PC-3 (cell line): ENCODE results near the gene SHANK3. TPM values are rescaled to one million over a fixed set of nuclear protein-coding genes. Genes with fewer than 3 reads are reported as not detected.

Experiments
- ATAC-seq: fragments of 200-7000 bp; cut with Tn5 transposase; 2 replicates; pipeline ENCODE4 v1.9.1; 2020; ENCODE audit warnings: mild to moderate bottlenecking, moderate library complexity
- BruUV-seq: library from RNA; stranded (reverse); fragments of 400-500 nt; replicated peaks from 2 replicates; lab custom pipeline; 2021; lab: Mats Ljungman, UMichigan
- CTCF ChIA-PET: fragments of 300-600 bp; sonication (Branson Sonifier 250); formaldehyde crosslinking; loops from one replicate; lab custom pipeline; 2022; ENCODE audit warnings: antibody characterized with exemption; lab: Charles Lee
- POLR2A ChIA-PET: fragments of 300-600 bp; sonication (Branson Sonifier 250); formaldehyde crosslinking; loops from one replicate; lab custom pipeline; 2022; ENCODE audit warnings: antibody characterized with exemption; ENCODE audit not compliant: unreplicated experiment; lab: Charles Lee
- DNase-seq: peaks from one replicate; pipeline ENCODE4 v3.0.0-alpha.2; 2015
- H2AFZ ChIP-seq: fragments of 300-600 bp; sonication (generic); 2 replicates; pipeline ENCODE4 v1.6.0; 2016; ENCODE audit warnings: antibody characterized with exemption, low read length
- H3F3A ChIP-seq: fragments of 300-600 bp; sonication (generic); one replicate; pipeline ENCODE4 v1.6.0; 2017; ENCODE audit warnings: antibody characterized with exemption, low read length, control low read depth, mild to moderate bottlenecking; ENCODE audit not compliant: unreplicated experiment
- H3K27ac ChIP-seq: fragments of 300-600 bp; sonication (generic); 2 replicates; pipeline ENCODE4 v1.5.1; 2016; ENCODE audit warnings: mild to moderate bottlenecking, low read length
- H3K27me3 ChIP-seq: fragments of 300-600 bp; sonication (generic); 2 replicates; pipeline ENCODE4 v1.6.1; 2016; ENCODE audit warnings: low read length, mixed read lengths
- H3K36me3 ChIP-seq: fragments of 300-600 bp; sonication (generic); 2 replicates; pipeline ENCODE4 v1.6.1; 2016; ENCODE audit warnings: low read depth, mixed run types, low read length, mixed read lengths
- H3K4me1 ChIP-seq: fragments of 300-600 bp; sonication (generic); 2 replicates; pipeline ENCODE4 v1.5.1; 2016; ENCODE audit warnings: low read length; ENCODE audit not compliant: insufficient read depth
- H3K4me2 ChIP-seq: fragments of 300-600 bp; sonication (generic); 2 replicates; pipeline ENCODE4 v1.6.0; 2016; ENCODE audit warnings: low read length
- H3K4me3 ChIP-seq: fragments of 300-600 bp; sonication (generic); 2 replicates; pipeline ENCODE4 v1.5.1; 2016; ENCODE audit warnings: mild to moderate bottlenecking, low read length, mixed read lengths
- H3K79me2 ChIP-seq: fragments of 300-600 bp; sonication (generic); 2 replicates; pipeline ENCODE4 v1.6.1; 2017; ENCODE audit warnings: low read length, mixed read lengths
- H3K9ac ChIP-seq: fragments of 300-600 bp; sonication (generic); 2 replicates; pipeline ENCODE4 v1.6.0; 2016; ENCODE audit warnings: mild to moderate bottlenecking, low read length
- H3K9me2 ChIP-seq: fragments of 300-600 bp; sonication (generic); replicated peaks from 2 replicates; pipeline ENCODE4 v1.6.1; 2016; ENCODE audit warnings: mixed run types, low read length, mixed read lengths
- H3K9me3 ChIP-seq: fragments of 300-600 bp; sonication (generic); 2 replicates; pipeline ENCODE4 v1.6.1; 2016; ENCODE audit warnings: low read length, mixed read lengths
- H4K20me1 ChIP-seq: fragments of 300-600 bp; sonication (generic); 2 replicates; pipeline ENCODE4 v1.6.1; 2016; ENCODE audit warnings: low read length, mixed read lengths
- CTCF ChIP-seq: fragments of 300-600 bp; sonication (generic); conservative IDR thresholded peaks from 2 replicates; pipeline ENCODE4 v1.5.1; 2017; ENCODE audit warnings: antibody characterized with exemption, low read depth, mild to moderate bottlenecking, low read length
- EZH2 ChIP-seq: fragments of 300-600 bp; sonication (generic); IDR thresholded peaks from one replicate; pipeline ENCODE4 v1.6.1; 2017; ENCODE audit warnings: antibody characterized with exemption, mild to moderate bottlenecking, low read length; ENCODE audit not compliant: unreplicated experiment
- EZH2phosphoT487 ChIP-seq: fragments of 300-600 bp; sonication (generic); IDR thresholded peaks from 2 replicates; pipeline ENCODE4 v1.6.1; 2018; ENCODE audit warnings: mild to moderate bottlenecking, antibody characterized with exemption, low read length, borderline replicate concordance
- intact Hi-C: fragments of 100-400 bp; cut with micrococcal nuclease; formaldehyde crosslinking; loops from 2 replicates; pipeline ENCODE4 v1.9.0; 2023
- total RNA-seq: library from RNA; depleted of rRNA; stranded (reverse); fragments of >200 nt; gene quantifications from 2 replicates; pipeline ENCODE4 v1.2.3, GENCODE V29; 2014

The SHANK3 gene
- total RNA-seq, 1 experiment from 2014 or later = 3.7 TPM

DNA sequence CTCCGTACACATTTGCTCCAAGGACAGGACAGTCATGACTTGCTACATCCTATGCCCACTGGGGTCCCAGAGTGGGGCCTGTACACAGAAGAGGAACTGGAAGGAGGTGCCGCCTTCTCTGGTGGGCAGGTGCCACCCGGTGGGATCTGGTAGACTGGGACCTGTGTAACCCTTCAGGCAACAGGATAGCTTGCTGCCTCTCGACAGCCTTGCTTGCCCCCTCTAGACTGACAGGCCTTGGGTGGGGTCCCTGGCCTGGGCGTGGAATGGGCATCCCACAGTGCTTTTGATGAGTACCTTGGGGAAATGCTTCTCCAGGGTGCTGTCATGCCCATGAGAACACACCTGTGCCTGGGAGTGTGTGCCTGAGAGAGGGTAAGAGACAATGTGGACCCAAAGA, 15.8 kb downstream of the SHANK3 start:
- H3K4me3 ChIP-seq = no peak overlapping the region

GRCh38 chr22:50691521-50691920, 18.9 kb downstream of the SHANK3 start:
- Histone ChIP-seq H3K4me2 (no peak overlapping the region), H3K4me3 (no peak overlapping the region), H3K9ac (no peak overlapping the region), H3K9me2 (no peaks in the 10 kb centered on the region), H3K79me2 (no peaks in the 10 kb centered on the region), H4K20me1 (no peaks in the 10 kb centered on the region), H3F3A (no peaks in the 10 kb centered on the region), H3K36me3 (no peaks in the 10 kb centered on the region), H3K4me1 (no peaks in the 10 kb centered on the region), H3K27me3 (no peaks in the 10 kb centered on the region), H3K27ac (no peak overlapping the region), H3K9me3 (no peaks in the 10 kb centered on the region), H2AFZ (no peak overlapping the region)
- intact Hi-C loops = loop anchor here (2.0 to 5.0 kb wide), 3 partner anchors 63 to 109 kb away; partner anchors contain the start of genes ARSA and CHKB
- ChIA-PET CTCF (no interaction called here), POLR2A (no interaction called here)
- DNase-seq (peak; percentile 62), ATAC-seq (0 out of 2 replicates have a peak, but pooled peaks have one; percentile 31)
- TF ChIP-seq EZH2 = no peak
- no peak for TF ChIP-seq EZH2phosphoT487
- TF ChIP-seq CTCF = peak; percentile 80
- BruUV-seq = no TSS peak

More for the DNA sequence above, 15.8 kb downstream of the SHANK3 start:
- intact Hi-C loops = no loop called here
- H3K9ac ChIP-seq = no peak overlapping the region
- H4K20me1 ChIP-seq = no peaks in the 10 kb centered on the region
- H2AFZ ChIP-seq = no peak overlapping the region
- no peaks in the 10 kb centered on the region for H3F3A ChIP-seq
- DNase-seq (no peak), ATAC-seq (no peak)
- no peaks in the 10 kb centered on the region for H3K4me1 ChIP-seq
- TF ChIP-seq CTCF (no peak), EZH2phosphoT487 (no peak), EZH2 (no peak)
- POLR2A ChIA-PET = no interaction called here
- no peaks in the 10 kb centered on the region for H3K36me3 ChIP-seq
- H3K27me3 ChIP-seq = no peaks in the 10 kb centered on the region
- no peaks in the 10 kb centered on the region for H3K9me2 ChIP-seq
- CTCF ChIA-PET = no interaction called here
- BruUV-seq = no TSS peak
- H3K9me3 ChIP-seq = no peaks in the 10 kb centered on the region
- no peak overlapping the region for H3K4me2 ChIP-seq
- H3K27ac ChIP-seq = no peak overlapping the region
- no peaks in the 10 kb centered on the region for H3K79me2 ChIP-seq

- no peak overlapping the region for H3K4me3 ChIP-seq
- no peak overlapping the region for H3K9ac ChIP-seq
- POLR2A ChIA-PET = no interaction called here
- no peak for TF ChIP-seq EZH2
- no peak for TF ChIP-seq EZH2phosphoT487
- no peak for TF ChIP-seq CTCF
- no peaks in the 10 kb centered on the region for H4K20me1 ChIP-seq
- ATAC-seq = no peak
- no peak overlapping the region for H3K4me2 ChIP-seq
- H3K9me3 ChIP-seq = no peaks in the 10 kb centered on the region
- H2AFZ ChIP-seq = no peak overlapping the region
- no peaks in the 10 kb centered on the region for H3F3A ChIP-seq
- intact Hi-C loops = loop anchor here (5.0 kb wide), 1 partner anchor 111 kb away; the partner anchor contains the start of gene CHKB
- no peaks in the 10 kb centered on the region for H3K27me3 ChIP-seq
- H3K79me2 ChIP-seq = no peaks in the 10 kb centered on the region
- H3K9me2 ChIP-seq = no peaks in the 10 kb centered on the region
- H3K27ac ChIP-seq = no peak overlapping the region
- no TSS peak for BruUV-seq
- CTCF ChIA-PET = no interaction called here
- no peak for DNase-seq
- H3K4me1 ChIP-seq = no peaks in the 10 kb centered on the region; the same call in 1 of the 2 replicates
- H3K36me3 ChIP-seq = no peaks in the 10 kb centered on the region
Observed at GRCh38 chr22:50693462-50693861, 20.8 kb downstream of the SHANK3 start.
